BLaER1 treated with 17β-estradiol and CSF1 and Interleukin-3, amounts not matched to agents 10 nM and 100 nM (cell line): ENCODE measurements around the gene ZNF384.

Experiments
- H3K27ac ChIP-seq, 11 experiments: shearing (Covaris generic); formaldehyde crosslinking; 2 replicates each; pipeline ENCODE4 v1.8.1; 2022
- H3K27me3 ChIP-seq, 11 experiments: shearing (Covaris generic); formaldehyde crosslinking; 2 replicates each; pipeline ENCODE4 v1.8.1; 2022
- H3K36me3 ChIP-seq, 11 experiments: shearing (Covaris generic); formaldehyde crosslinking; 2 replicates each; pipeline ENCODE4 v1.8.1; 2022
- H3K4me1 ChIP-seq, 10 experiments: shearing (Covaris generic); formaldehyde crosslinking; 2 replicates each; pipeline ENCODE4 v1.8.1; 2022
- H3K4me2 ChIP-seq, 11 experiments: shearing (Covaris generic); formaldehyde crosslinking; 2 replicates each; pipeline ENCODE4 v1.8.1; 2022
- H3K4me3 ChIP-seq, 10 experiments: shearing (Covaris generic); formaldehyde crosslinking; 2 replicates each; pipeline ENCODE4 v1.8.1; 2022
- H3K9ac ChIP-seq, 11 experiments: shearing (Covaris generic); formaldehyde crosslinking; 2 replicates each; pipeline ENCODE4 v1.8.1; 2022
- H3K9me3 ChIP-seq, 11 experiments: shearing (Covaris generic); formaldehyde crosslinking; replicated peaks in 1 of 11; 2 replicates each; pipeline ENCODE4 v1.8.1; 2022
- H4K20me1 ChIP-seq, 11 experiments: shearing (Covaris generic); formaldehyde crosslinking; 2 replicates each; pipeline ENCODE4 v1.8.1; 2022
- Cebpa-rat ChIP-seq, 11 experiments: shearing (Covaris generic); IDR thresholded peaks; 2 replicates each; pipeline ENCODE4 v1.8.1; 2022

ZNF384 gene

DNA sequence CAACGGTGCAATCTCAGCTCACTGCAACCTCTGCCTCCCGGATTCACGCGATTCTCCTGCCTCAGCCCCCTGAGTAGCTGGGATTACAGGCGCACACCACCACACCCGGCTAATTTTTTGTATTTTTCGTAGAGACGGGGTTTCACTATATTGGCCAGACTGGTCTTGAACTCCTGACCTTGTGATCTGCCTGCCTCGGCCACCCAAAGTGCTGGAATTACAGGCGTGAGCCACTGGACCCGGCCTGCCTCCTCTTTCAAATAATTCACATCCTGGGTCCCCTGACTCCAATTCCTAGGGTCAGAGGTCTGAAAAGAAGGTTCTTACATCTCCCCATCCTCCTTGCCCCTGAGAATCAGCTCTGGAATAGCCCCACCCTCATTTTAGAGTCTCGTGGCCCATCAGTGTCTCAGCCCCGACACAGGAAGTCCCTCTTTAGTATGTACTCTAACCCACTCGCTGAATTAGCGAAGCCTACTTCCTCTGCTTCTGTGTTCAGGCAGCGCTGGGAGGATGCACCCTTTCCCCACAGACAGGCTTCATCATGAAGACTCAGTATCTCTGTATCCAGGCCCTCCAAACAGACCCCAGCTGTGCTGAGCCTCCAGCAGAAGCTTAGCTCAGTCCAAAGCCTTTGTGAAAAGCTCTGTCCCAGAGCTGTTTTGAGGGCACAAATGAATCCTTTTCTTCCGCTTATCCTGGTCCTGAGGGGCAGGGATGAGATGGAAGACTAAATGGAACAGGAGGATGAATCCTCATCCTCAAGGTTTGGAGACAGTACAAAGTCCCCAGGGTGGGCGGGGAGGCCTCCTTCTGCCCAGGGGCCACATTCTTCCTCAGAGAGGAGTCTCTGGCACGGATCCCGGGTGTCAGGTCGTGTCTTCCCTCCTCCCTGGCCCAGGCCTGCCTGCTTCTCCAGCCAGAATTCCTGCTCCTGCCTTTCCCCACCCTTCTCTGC lies 56.9 kb downstream of the ZNF384 start:
- Histone ChIP-seq H3K9ac (peak overlapping the region; percentile 72 to 86 (median 80)), H3K36me3 (no peaks in the 10 kb centered on the region; a peak in 1 of 22 replicates), H3K4me2 (peak overlapping the region; percentile 89 to 100 (median 96)), H4K20me1 (0 out of 22 replicates have a peak, but pooled peaks cover 0 to under 1% (median 0%) of the 10 kb centered on the region in 11 experiments), H3K27ac (peak overlapping the region; percentile 68 to 96 (median 86)), H3K4me3 (peak overlapping the region; percentile 50 to 69 (median 60)), H3K27me3 (no peaks in the 10 kb centered on the region), H3K9me3 (no peaks in the 10 kb centered on the region), H3K4me1 (peaks cover 96 to 100% (median 99%) of the 10 kb centered on the region in 10 experiments)
- no peak for TF ChIP-seq Cebpa-rat (IDR thresholded peaks at IDR 0.05)

DNA sequence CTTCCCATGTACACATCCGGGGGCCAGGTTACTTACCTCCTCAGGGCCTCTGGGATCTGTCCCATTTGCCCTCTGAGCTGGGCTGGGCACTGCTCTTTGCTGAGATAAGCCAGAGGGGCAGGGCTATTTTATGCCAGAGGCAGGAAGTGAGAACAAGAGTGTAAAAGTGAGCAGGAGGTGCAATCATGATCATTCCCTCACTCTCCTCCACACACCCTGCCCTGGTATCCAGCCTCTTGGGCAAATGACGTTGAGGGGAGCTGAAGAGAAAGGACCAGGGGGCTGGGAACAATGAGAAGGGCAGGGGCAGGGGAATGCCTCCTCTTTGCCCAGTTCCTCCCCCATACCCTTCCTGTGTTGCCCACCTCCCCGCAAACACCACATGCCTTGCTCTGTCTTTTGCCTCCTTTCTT lies 57.6 kb downstream of the ZNF384 start:
- no peaks in the 10 kb centered on the region; a peak in 1 of 22 replicates for H3K36me3 ChIP-seq
- H3K9ac ChIP-seq, result peak overlapping the region; percentile 72 to 86 (median 80)
- H4K20me1 ChIP-seq, result peaks cover 0 to 7% (median 0%) of the 10 kb centered on the region in 11 experiments; a peak in 2 of 22 replicates
- peaks cover 96 to 100% (median 99%) of the 10 kb centered on the region in 10 experiments for H3K4me1 ChIP-seq
- H3K4me2 ChIP-seq, result peak overlapping the region; percentile 89 to 100 (median 96)
- TF ChIP-seq Cebpa-rat (IDR thresholded peaks at IDR 0.05), result no peak
- H3K4me3 ChIP-seq, result peak overlapping the region; percentile 50 to 69 (median 60)
- H3K27me3 ChIP-seq, result no peaks in the 10 kb centered on the region
- no peaks in the 10 kb centered on the region for H3K9me3 ChIP-seq
- H3K27ac ChIP-seq, result peak overlapping the region; percentile 68 to 96 (median 86)

DNA sequence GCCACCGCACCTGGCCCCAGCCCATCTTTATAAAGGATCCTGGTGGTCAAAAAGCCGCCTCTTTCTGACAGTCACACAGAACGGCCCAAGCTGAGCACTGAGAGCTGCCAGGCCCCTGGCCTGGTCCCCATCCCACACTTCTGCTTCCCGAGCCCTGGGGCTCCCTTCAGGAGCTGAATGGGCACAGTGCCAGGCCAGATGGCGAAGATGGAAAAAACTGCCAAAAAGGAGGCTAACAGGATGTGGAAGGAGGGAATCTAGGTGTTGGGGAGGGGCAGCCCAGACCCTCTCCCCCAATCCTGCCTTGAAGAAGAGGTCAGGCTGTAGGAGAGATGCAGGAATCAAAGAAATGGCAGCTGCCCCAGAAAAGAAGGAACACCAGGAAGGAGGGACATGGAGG lies 58.4 kb downstream of the ZNF384 start:
- Histone ChIP-seq H3K27me3 (no peaks in the 10 kb centered on the region), H3K9ac (peak overlapping the region; percentile 72 to 86 (median 80)), H4K20me1 (peaks cover 0 to 9% (median 0%) of the 10 kb centered on the region in 11 experiments; a peak in 2 of 22 replicates), H3K36me3 (peaks cover 0 to 5% (median 0%) of the 10 kb centered on the region in 11 experiments; a peak in 4 of 22 replicates), H3K4me3 (peak overlapping the region; percentile 50 to 69 (median 60)), H3K4me2 (peak overlapping the region; percentile 89 to 100 (median 96)), H3K27ac (peak overlapping the region; percentile 68 to 96 (median 86); a peak in 21 of 22 replicates), H3K4me1 (peaks cover 96 to 100% (median 99%) of the 10 kb centered on the region in 10 experiments), H3K9me3 (no peaks in the 10 kb centered on the region)
- TF ChIP-seq Cebpa-rat (IDR thresholded peaks at IDR 0.05), result no peak

DNA sequence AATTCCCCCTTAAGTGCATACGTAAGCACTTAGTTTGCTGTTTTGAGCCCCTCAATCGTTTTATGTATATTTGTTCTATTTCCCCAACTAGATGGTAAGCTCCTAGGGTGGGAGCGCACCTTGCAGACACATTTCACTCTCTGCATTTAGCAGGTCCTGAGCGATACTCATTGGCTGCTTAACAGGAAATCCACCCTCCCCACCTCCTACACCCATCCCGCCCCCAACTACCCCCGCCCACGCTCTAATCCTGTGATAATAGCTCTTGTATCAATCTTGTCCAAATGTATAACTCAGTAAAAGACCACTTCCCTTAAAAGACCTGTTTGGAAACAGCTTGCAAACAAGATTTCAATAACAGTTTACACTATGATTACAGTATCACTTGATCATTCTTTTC lies 61.6 kb downstream of the ZNF384 start:
- peak overlapping the region; percentile 34 to 79 (median 66); a peak in 20 of 22 replicates for H3K27ac ChIP-seq
- no peaks in the 10 kb centered on the region for H3K9me3 ChIP-seq
- H4K20me1 ChIP-seq, result peaks cover 0 to 14% (median 0%) of the 10 kb centered on the region in 11 experiments; a peak in 2 of 22 replicates
- H3K36me3 ChIP-seq, result peaks cover 0 to 28% (median 0%) of the 10 kb centered on the region in 11 experiments; a peak in 5 of 22 replicates
- no peaks in the 10 kb centered on the region for H3K27me3 ChIP-seq
- peak overlapping the region; percentile 37 to 56 (median 47); a peak in 19 of 20 replicates for H3K4me3 ChIP-seq
- peak overlapping the region; percentile 88 to 99 (median 96) for H3K4me2 ChIP-seq
- peak overlapping the region; percentile 18 to 72 (median 61); a peak in 19 of 22 replicates for H3K9ac ChIP-seq
- no peak for TF ChIP-seq Cebpa-rat (IDR thresholded peaks at IDR 0.05)
- H3K4me1 ChIP-seq, result peaks cover 95 to 100% (median 98%) of the 10 kb centered on the region in 10 experiments

DNA sequence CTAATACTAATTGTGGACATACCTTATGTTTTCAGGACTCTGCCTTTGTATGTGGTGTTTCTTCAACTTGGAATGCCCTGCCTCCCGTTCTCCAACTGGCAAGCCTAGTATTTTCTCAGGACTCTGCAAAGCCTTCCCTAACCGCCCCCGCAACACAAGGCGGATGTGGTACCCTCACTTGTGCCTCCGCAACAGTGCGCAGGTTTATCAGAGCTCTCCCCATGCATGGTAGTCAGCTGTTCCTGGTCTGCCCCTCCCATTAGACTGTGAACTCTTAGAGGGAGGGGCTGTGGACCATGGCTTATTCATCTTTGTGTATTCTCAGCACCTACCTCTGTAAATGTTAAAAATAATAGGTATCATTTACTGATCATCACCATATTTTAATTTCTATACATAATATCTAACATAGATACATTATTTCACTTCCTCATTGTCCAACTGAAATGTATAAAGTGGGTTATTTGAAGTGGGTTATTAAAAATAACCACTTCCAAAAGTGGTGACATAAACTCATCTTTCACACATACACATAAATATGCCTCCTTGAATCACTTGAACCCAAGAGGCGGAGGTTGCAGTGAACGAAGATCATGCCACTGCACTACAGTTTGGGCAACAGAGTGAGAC lies 62.4 kb downstream of the ZNF384 start:
- H3K36me3 ChIP-seq, result peaks cover 0 to 31% (median 0%) of the 10 kb centered on the region in 11 experiments; a peak in 6 of 22 replicates
- H3K4me3 ChIP-seq, result peak overlapping the region; percentile 37 to 56 (median 47); a peak in 18 of 20 replicates
- no peaks in the 10 kb centered on the region for H3K27me3 ChIP-seq
- TF ChIP-seq Cebpa-rat (IDR thresholded peaks at IDR 0.05), result no peak
- H4K20me1 ChIP-seq, result peaks cover 0 to 14% (median 0%) of the 10 kb centered on the region in 11 experiments; a peak in 2 of 22 replicates
- H3K9me3 ChIP-seq, result no peaks in the 10 kb centered on the region
- peaks cover 86 to 100% (median 91%) of the 10 kb centered on the region in 10 experiments for H3K4me1 ChIP-seq
- peak overlapping the region; percentile 88 to 99 (median 96) for H3K4me2 ChIP-seq
- H3K9ac ChIP-seq, result peak overlapping the region; percentile 29 to 72 (median 55); a peak in 17 of 22 replicates
- H3K27ac ChIP-seq, result peak overlapping the region; percentile 34 to 79 (median 66); a peak in 20 of 22 replicates

DNA sequence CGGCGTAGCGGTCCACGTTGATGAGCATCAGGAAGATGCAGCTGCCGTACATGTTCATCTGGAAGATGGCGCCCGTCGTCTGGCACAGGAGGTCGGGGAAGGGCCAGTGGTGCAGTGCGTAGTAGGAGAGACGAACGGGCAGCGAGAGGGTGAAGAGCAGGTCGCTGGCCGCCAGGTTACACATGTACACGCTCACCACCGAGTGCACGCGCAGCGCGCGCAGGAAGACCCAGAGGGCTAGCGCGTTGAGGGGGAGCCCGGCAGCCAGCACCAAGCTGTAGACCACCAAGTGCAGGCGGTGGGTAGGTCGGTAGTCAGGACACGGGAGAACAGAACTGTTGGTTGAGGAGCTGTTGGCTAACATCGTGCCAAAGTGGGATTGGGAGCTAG lies 68.3 kb downstream of the ZNF384 start:
- H3K9ac ChIP-seq, result no peak overlapping the region

DNA sequence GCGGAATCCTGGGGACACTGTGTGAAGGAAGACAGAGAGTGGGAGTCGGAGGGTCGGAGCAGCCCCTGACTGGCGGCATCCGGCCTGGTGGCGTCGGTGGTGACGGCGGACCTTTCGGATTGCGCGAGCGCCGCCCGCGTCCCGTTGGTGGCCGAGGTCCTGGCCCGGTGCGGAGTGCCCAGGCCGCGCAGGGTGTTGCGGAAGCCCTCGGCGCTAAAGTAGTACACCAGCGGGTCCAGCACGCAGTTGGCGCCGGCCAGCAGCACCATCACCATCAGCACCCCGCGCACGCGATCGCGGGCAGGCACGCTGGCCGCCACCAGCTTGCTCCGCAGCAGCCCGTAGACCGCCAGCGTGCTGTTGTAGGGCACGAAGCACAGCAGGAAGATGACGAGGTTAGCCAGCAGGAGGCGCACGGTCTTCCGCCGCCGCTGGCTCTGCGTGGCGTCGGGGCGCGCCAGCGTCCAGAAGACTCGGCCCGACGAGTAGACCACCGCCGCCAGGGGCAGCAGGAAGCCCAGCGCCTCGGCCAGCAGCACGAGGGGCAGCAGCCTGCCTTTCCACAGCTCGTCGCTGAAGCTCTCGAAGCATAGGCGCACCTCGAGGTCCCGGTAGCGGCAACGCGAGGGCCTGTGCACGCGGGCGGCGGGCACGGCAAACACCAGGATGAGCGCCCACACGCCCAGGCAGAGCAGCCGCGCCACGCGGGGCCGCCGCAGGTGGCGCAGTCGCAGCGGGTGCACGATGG lies 68.9 kb downstream of the ZNF384 start:
- H3K9ac ChIP-seq, result no peak overlapping the region
- no peak overlapping the region for H3K4me3 ChIP-seq

More for the DNA sequence above, 68.3 kb downstream of the ZNF384 start:
- no peaks in the 10 kb centered on the region for H3K9me3 ChIP-seq
- TF ChIP-seq Cebpa-rat (IDR thresholded peaks at IDR 0.05), result no peak
- peaks cover 44 to 90% (median 57%) of the 10 kb centered on the region in 10 experiments for H3K4me1 ChIP-seq
- H4K20me1 ChIP-seq, result peaks cover 0 to 10% (median 0%) of the 10 kb centered on the region in 11 experiments; a peak in 4 of 22 replicates
- no peak overlapping the region for H3K4me3 ChIP-seq
- H3K27me3 ChIP-seq, result no peaks in the 10 kb centered on the region
- H3K36me3 ChIP-seq, result peaks cover 21 to 60% (median 29%) of the 10 kb centered on the region in 11 experiments
- peak overlapping the region in 2 of 11 experiments; percentile 13 to 40; a peak in 2 of 22 replicates for H3K4me2 ChIP-seq
- H3K27ac ChIP-seq, result no peak overlapping the region

More for the DNA sequence above, 68.9 kb downstream of the ZNF384 start:
- Histone ChIP-seq H3K4me2 (peak overlapping the region in 1 of 11 experiments; percentile 34; a peak in 1 of 22 replicates), H3K27me3 (no peaks in the 10 kb centered on the region), H3K27ac (no peak overlapping the region), H4K20me1 (peaks cover 0 to 10% (median 0%) of the 10 kb centered on the region in 11 experiments; a peak in 4 of 22 replicates), H3K9me3 (no peaks in the 10 kb centered on the region), H3K36me3 (peaks cover 21 to 55% (median 29%) of the 10 kb centered on the region in 11 experiments), H3K4me1 (peaks cover 44 to 90% (median 57%) of the 10 kb centered on the region in 10 experiments)
- TF ChIP-seq Cebpa-rat (IDR thresholded peaks at IDR 0.05), result no peak
